GM04504 (cell line): ENCODE results near the gene ESPL1.

Experiments used
- DNase-seq: peaks from one replicate; pipeline ENCODE4 v3.0.0-alpha.2; 2012; ENCODE audit warnings: low read depth

The ESPL1 gene

DNA sequence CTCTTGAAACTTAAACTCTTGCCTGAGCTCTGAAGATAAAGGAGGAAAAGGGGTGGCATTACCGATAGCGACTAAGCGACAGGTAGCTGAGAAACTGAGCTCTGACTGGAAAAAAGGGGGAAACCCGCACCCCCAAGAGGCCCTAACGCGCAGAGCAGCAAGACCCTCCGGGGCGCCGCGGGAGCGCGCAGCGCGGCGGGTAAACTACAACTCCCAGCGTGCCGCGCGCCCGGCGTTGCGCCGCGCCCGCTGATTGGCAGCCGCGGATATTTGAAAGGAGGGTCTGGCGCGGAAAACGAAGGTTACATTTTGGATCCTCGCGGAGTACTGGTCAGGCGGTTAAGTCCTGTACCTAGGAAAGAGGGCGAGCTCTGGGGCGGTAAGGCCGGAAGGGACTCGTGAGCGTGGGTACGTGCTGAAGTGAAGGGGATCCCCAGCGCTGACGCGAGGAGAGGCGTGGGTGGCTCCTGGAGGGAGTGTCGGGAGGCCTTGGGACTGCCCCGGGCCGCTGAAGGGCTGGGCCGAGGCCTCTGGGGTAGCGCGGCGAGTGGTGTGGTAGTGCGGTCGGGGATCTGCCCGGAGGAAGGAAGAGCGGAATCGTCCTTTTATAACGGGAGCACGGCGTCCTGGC lies at the start of gene ESPL1:
Gene ESPL1 (plus strand): TSS at position 301 of the 631 bp plus-strand sequence. CDS start 468 bp downstream, outside the sequence.
- peak; percentile 28 for DNase-seq

DNA sequence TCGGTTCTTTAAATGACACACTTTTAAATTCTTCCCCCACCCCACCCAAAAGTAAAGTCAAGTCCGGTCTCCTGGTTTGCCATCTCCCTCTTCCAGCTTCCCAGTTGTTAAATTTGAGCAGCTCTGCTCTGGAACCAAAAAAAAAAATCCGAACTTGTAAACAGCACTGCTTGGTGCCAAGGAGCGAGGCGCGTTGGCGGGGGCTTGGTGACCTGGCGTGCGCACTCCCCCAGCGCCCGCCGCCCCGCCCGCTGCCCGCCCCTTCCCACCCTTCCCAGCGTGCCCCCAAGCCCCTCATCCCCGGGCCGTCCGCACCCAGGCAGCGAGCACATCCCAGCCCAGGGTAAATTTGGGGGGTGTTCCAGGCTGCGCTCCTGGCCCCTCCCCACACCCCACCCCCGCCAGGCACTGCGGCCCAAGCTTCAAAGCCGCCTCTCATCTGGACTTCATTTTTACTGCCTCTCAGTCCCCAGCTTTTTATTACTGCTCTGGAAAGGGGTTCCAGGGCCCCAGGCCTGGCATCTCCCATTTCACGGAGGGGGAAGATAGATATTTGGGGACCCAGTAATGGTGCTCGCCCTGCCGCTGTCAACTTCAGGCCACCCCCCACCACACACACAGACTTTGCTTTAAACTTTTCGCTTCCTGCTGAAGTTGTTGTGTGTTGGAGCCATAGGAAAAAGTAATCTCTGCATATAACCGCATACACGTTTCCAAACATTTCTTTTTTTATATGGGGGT lies 49.4 kb upstream of the ESPL1 start:
- no peak for DNase-seq

DNA sequence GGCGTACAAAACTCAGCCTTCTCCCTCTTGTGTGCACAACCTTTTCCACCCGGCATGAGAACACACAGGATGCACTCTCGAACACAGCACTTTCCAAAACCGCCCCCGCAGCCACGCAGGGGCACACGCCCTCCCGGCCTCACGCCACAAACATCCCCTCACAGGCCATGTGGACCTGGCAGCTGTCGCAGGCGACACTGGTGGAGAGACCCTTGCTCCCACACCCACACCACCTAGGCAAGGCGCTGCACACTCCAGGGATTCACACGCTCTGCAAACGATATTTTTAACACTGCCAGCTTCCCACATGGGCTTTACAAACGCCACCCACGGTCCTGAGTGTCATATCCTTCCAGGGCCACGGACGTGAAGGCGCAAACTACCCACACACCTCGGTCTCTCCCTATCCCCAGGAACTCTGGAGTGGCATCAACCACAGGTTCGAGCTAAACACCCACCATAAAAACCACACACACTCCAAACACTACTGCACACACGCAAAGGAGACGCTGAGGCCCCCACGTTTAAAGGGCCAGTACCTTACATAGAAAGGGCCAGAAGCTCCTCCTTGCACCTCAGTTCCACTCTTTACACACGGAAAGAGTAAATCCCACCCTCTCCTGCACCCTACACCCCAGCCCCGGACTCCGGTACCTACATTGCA lies 48.7 kb upstream of the ESPL1 start:
- DNase-seq, result no peak

DNA sequence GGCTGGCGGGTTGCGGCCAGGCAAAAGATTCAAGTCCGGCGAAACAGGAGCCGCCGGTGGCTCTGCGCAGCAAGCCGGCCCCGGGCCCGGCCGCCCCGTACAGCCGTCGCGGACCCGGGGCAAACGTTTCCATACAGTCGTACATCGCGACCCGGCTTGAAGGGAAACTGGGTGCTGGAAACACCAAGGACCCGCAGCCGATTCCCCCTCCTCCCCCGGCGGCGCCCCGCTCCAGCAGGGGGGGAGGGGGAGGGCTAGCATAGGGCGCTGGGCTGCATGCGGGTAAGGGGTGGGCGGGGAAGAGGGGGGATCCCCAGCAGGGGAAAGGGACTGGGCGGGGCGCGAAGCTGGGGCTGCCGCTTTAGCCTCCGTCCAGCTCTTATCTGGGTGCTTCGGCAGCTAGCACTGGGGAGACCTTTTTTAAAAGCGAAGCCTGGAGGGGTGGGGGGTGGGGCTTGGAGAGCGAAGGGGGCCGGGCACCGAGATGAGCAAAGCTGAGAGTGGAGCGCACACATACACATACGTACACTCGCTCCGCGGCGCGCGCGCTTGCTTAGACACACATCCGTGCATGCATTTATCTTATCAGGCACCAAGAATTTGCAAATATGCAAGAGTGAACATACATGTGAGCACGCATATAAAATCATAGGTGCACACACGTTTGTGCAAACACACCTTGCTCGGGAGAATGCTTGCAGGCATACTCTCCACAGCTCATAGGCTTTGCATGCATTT lies 48.0 kb upstream of the ESPL1 start:
- no peak for DNase-seq

DNA sequence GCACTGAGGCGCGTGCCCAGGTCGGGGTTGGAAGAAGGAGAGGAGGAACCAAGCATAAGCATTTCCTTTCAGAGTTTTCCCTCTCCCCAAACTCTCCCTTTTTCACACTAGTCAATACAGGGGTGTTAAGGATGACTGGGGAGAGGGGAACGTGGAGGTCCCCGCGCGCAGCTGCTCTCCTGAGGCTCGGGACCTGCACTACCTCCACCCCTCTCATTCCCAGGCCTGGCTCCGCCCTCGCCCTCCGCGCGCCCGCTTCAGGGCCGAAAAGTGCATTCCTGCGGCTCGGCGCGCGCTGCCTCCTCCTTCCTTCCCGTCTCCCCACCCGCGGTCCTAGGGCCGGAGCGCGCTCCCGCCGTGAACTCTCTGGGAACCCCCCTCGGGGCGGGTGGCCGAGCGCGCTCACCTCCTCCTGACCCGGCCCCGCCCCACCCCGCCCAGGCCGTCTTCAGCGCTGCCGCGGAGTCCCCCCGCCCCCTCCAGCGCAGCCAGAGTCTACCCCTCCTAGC lies 47.4 kb upstream of the ESPL1 start:
- peak; percentile 91 for DNase-seq

DNA sequence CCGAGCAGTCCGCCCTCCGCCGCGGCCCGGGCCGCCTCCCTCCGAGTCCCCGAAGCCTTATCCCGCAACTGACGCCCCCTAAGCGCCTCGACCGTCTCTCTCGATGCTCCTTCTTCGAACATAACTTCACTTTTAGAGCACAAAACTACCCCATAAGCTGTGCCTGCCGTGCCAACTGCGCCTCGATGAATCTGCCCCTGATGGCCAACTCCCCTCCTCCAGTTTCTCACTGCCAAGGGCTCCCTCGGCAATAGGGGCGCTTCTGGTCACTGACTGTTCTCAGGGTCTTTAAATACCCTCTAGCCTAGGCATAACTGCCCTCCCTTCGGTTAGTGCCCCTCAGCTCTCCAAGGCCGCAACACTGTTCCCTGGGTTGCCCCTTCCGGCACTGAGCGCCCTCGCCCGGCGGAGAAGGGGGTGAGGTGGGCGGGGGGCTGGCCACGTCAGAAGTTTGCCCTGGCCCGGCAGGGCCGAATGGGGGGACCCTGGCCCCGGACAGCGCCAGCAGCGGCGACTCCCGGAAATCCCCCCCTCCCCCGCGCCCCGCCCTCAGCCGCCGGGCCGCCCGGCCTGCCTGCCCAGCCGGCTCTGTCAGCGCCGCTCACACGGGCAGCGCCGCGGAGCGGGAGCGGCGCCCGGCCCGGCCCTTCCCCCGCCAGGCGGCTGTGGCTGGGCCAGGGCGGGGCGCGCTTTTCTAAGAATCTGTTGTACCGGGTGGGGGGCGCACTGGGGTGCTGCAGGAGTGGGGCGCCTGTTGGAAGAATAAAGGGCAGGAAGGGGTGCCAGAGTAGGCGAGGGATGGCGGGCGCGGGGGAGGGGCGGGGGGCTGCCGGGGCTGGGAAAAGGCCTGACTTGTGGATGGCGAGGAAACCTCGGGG lies 46.7 kb upstream of the ESPL1 start:
- DNase-seq, result no peak

DNA sequence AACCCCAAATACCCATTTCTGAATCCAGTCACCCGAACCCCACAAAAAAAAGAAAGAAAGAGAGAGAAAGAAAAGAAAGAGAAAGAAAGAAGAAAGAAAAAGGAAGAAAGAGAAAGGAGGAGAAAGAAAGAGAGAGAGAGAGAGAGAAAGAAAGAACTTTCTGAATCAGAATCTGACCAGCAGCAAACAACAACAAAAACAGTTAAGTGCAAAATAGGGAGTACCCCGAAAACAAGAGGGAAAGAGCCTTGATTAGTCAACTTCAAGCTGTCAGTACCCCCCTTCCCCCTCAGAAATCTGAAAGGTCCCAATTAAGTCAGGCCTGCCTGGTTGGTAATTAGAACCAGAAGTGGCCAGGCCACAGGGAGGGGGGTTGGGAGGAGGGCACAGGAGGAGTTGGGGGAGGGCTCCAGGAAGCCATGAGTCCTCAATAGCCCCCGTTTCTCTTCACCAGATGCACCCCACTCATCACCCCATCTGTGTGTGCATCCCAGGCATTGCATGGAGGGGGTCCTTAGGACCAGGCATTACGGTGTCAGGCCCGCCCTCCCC lies 45.9 kb upstream of the ESPL1 start:
- no peak for DNase-seq

DNA sequence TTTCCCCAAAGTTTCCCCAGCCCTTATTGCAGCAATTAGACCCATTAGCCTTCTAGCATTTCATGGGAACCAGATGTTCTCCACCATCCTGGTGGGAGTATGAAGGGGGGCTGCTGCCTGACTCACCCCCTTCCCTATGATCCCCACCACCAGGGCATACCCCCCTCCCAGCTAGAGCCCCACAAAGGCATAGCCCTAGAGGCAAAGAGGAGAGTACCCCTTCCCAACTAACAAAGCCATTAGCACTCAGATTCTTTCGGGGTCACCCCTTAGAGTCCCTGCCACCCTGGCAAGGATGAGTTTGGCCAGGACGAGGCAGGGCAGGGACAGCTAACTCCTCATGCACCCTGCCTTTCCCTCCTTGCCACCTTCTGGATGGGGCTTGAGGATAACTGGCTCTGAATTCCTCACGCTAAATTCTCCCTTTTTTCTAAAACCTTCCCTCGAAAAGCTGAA lies 45.3 kb upstream of the ESPL1 start:
- DNase-seq, result no peak

DNA sequence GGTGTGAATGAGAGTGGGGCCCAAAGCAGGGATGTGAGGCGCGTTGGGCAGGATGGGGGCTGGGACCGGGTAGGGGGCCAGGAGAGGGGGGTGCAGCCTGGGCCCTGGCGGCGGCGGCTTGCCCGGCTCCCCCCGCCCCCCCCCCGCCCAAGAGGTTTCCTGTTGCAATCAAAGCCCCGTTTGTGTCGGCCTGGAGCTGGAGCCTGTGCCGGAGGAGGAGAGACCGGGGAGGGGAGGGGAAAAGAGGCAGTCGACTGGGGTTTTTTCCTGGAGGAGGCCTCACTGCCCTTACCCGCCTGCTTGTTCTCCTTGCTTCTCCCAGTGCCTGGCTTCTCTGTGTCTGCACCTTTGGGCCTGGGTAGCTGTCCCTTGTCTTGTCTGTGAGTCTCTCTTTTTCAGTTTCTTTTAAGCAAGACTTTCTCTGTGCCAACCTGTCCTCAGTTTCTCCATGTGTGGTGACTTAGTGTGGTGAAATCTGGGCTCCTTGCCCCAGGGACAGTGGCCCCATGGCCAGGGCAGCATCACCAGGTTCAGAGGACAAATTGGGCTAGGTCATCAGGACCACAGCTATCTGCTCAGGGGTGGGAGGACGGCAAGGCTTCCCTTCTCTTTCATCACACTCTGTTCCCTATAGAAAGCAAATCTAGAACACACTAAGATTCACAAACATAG lies 44.6 kb upstream of the ESPL1 start:
- DNase-seq, result no peak

DNA sequence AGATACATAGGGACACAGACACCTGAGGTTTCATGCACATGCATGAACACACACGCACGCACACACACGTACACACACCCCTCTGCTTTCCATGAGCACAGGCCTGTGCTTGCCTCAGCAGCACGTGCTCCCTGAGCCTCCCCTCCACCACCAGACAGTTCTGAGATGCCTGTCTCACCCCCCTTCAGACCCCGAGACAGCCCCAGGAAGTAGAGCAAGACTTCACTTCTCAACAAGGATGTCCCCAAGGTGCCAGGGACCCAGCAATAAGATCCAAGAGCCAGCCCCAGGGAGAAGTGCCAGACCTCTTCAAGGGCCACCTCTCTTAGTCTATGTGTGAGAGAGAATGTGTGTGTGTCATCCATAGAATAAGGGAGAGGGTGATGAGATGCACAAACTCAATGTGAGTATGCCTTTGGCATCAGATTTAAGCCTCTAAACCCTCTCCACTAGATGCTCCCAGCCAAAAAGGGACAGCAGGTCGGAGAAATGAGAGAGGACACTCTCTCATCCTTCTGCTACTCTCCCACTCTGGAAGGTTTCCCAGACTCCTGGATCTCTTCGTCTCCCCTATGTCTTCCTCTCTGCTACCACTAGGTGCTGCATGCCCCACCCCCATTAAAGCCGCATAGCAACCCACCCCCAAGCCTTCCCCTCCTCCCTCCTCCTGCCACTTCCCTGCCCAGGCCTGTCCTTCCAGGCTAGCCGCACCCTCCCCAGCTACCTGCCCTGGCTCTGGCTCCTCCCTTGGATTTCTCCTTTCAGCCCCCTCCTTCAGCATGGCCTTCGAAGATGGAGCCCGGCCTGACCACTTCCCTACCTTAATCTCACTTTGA lies 43.8 kb upstream of the ESPL1 start:
- DNase-seq, result no peak

DNA sequence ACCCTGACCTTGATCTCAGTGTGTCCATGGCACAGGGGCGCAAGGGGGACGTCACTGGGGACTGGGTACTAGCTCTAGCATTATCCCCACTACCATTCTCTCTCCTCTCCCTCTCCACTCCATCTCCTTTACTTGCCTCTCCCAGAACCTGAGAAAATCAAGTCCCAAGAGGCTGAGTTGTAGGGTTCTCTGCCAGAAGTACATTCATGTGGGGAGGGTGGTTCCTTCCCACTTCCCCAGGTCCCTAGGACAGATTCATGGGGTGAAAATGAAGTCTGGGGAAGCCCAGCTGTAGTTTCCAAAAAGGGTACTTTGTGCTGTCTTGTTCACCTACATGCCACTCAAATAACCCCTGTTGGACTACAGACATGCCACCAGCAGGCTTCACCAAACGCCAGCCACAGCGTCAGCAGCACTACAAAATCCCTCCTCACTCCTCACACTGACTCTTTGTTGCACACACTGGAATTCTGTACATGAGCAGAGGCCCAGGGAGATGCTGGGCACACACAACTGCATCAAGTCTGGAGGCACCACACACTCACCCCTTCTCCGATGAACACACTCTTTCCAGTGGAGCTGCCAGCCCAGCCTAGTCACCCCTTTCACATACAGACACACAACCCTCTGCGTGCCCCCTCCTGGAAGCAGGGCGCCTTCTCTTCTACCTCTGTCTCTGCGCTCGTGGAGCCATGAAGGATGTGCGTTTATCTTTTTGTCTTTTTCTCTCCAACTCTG lies 43.0 kb upstream of the ESPL1 start:
- no peak for DNase-seq

DNA sequence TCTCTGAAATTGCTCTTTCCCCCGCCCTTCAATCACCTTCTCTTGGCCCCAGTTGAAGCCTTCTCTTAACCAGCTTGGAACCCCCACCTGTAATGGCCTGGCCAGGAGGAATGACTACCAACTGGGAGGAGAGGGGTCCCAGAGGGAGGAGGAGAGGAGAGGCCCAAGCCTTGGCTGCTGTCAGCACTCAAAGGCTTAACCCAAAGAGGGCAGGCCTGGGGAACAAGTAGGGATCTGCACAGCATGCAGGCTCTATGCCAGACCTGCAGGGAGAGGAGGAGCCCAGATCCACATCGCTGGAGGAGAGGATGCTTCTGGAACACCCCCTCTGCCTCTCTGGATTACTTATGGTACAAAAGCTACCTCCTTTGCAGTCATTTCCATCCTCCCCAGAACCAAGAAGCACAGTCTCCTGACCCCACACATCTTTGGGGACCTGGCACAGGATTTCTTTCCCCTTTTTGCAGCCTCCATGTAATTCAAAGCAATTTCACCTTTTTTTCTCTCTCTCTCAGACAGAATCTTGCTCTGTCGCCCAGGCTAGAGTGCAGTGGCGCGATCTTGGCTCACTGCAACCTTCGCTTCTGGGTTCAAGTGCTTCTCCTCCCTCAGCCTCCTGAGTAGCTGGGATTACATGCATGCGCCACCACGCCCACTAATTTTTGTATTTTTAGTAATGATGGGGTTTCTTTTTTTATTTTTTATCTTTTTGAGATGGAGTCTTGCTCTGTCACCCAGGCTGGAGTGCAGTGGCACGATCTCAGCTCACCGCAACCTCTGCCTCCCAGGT lies 42.3 kb upstream of the ESPL1 start:
- no peak for DNase-seq

DNA sequence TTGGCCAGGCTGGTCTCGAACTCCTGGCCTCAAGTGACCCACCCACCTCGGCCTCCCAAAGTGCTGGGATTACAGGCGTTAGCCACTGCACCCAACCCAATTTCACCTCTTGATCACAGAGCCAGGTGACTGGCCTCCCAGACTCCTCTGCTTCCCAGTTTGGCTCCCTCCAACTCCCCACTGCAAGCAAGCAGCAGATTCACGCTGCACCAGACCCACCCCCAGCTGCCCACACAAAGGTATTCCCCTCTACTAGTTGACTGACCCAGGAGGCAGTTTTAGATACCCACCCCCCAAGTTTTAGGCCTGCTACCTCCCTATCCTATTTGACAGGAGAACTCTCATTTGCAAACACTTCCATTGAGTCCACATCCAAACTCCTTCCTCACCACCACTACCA lies 41.3 kb upstream of the ESPL1 start:
- no peak for DNase-seq

DNA sequence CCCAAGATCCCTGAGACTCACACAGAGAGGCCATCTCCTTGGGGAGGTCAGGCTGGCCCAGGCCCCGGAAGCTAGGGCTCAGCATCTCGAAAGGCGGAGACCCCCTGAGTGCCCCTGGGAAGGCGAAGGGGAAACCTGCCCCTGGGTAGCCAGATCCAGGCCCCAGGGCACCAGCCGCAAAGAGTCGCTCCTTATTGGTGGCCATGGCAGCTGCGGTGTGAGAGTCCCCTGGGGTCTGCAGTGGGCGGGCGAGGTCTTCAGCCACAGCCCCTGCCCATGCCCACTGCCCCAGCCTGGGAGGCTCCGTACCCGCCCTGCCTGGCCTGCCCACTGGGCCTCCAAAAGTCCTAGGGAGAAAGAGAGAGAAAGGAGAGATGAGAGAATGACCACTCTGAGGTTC lies 40.8 kb upstream of the ESPL1 start:
- DNase-seq, result no peak

DNA sequence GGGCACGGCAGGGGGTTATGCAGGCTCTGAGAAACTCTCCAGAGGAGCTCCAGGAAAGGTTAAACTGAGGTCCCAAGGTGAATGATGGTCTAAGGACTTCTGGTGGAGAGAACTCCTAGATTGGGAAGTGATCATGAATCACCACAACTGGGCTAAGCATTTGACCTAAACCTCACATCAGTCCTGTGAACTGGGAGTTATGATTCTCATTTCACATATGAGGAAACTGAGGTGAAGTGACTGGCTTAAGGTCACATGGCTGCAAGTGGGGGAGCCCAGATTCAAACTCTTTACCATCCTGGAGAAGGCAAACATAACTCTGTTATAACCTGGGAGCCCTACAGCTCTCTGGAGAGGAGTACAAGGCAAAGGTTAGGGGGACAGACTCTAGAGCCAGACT lies 40.3 kb upstream of the ESPL1 start:
- no peak for DNase-seq

DNA sequence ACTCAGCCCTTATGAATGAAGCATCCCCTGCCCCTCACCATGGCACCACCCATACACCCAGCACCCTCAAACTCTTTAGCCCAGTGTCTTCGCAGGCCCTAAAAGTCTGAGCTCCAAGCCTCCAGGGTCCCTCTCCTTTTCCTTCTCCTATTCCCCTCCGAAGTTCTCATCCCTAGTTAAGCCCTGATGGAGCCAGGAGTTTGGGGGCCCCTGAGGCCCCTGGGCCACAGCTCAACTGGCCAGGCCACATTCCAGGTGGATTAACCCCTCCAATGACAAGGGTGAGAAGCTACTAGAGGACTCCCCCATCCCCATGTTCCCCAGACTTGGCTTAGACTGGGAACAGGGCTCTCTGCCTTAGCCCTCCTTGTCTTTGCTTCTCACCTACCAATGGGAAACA lies 38.6 kb upstream of the ESPL1 start:
- no peak for DNase-seq

DNA sequence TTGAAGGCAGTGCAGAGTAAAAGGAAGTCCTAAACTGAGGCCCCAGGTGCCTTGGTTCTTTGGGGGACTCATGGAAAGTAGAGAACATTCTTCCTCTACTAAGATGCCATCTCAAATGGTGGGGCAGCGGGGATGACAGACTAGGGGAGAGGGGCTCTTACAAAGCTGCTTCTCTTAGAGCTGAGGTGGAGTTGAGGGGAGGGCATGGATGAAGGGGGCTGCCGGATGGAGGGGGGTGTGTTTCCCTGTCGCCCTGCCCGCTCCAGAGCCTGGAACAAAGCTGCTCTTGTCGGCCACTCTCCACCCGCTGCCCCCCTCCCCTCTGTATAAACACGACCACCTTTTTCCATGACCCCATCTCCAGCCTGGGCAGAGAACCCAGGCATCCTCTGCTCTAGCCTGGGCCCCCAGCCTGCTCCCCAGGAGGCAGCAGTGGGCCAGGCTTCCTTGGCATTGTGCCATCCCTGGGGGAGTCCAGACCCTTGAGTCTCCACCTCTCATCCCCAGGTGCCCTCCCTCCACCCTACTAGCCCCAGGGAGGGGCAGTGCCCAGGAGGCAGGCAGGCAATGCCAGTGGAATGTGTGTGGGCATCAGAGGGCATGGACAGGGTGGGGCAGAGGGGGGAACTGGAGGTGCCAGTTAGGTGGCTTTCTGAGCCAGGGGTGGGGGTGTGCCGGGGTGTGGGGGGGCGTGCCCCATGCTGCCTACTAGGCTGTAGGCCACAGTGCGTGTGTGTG lies 37.8 kb upstream of the ESPL1 start:
- DNase-seq, result no peak

DNA sequence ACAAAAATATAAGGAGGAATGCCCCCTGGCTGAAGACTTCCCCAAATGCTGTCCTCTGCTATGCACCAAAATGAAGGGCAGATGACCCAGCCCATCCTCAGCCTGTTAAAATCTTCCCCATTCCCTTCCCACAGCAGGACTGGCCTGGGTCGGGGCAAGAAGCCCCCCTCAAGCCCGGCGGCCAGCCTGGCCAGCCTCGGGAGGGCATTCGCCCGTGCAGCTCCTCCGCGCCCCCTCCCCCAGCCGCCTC lies 36.5 kb upstream of the ESPL1 start:
- DNase-seq, result no peak
